NCI-H2107 (cell line): Measurements from ENCODE around the gene SUCLG1.

Experiments
- DNase-seq: peaks from one replicate; lab custom pipeline; 2025; lab: John Stamatoyannopoulos, UW

The SUCLG1 gene

DNA sequence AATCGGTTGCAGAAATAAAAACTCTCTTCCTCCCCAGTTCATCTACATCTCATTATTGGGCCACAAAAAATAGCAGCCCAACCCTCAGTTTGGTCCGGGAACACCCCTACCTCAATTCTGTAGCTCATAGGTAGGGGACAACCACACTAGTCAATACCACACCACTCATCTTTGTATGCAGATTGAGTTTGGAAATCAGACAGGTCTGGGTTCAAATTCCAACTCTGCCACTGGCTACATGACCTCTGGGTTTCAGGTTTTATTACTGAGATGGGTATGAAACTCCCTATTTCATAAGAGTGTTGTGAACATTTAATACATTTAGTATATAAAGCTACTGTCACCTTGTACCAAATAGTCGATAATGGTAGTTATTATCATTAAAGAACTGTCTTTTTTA, 2.2 kb upstream of the SUCLG1 start:
- no peak for DNase-seq

- no peak for DNase-seq
These were observed 1.6 kb upstream of the SUCLG1 start for GRCh38 chr2:84460670-84461069.

GRCh38 chr2:84459944-84460429, 907 bp upstream of the SUCLG1 start:
- DNase-seq = no peak

DNA sequence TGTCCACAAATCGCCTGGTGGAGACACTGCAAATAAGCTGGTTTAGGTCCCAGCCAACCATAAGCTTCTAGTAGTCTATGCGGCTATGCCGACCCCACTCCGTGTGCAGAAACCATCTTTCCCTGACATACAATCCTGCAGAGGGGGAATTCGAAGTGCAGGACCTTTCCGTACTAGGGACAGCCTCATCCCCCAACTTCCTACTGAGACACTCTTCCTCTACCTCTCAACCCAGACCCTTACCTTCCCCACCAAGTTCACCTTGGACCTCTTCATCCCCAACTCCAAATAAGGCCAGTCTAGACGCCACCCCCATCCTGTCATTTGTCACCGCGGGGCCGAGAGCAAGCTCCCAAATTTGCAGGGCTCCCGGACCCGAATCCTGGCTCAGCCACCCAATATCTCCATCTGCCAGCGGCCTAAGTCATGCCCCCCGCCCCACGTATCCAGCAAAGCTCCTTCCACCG, 496 bp downstream of the SUCLG1 start:
- no peak for DNase-seq

- no peak for DNase-seq
These were observed 1.4 kb downstream of the SUCLG1 start for GRCh38 chr2:84457686-84458085.

DNA sequence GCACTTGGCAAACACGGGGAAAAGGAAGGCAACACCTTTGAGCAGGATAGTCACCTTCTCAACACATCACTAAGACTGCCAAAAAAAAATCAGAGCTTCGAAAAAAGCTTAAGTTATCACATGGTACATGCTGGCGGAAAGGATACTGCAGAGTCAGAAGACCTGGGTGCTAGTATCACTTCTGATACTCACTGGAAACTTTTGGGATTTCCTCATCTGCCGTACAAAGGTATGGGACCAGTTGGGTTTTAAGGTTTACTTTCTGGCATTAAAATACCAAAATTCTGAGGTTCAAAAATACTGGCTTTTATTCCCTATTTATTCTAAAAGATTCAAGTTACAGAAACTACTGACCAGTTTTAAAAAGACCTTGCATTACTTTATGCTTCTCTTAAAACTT, 2.9 kb downstream of the SUCLG1 start:
- DNase-seq = no peak

DNA sequence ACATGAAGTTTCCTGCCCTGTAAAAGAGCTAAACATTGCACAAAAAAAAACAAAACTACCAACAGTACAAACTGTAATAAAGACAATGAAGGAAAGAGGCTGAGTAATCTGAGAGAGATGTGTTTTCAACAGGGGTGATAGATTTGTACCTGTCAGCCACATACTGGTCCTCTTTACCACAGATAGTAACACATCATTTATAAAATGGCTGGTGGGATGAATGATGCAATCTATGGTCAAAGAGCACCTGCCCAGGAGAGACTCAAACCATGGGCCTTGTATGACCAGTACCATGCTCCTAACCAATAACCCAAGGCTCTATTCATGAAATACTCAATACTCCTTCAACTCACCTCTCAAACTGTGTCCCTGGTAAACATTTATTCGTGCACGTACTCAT, 4.5 kb downstream of the SUCLG1 start:
- no peak for DNase-seq

- no peak for DNase-seq
These were observed 6.5 kb downstream of the SUCLG1 start for GRCh38 chr2:84452624-84453023.

DNA sequence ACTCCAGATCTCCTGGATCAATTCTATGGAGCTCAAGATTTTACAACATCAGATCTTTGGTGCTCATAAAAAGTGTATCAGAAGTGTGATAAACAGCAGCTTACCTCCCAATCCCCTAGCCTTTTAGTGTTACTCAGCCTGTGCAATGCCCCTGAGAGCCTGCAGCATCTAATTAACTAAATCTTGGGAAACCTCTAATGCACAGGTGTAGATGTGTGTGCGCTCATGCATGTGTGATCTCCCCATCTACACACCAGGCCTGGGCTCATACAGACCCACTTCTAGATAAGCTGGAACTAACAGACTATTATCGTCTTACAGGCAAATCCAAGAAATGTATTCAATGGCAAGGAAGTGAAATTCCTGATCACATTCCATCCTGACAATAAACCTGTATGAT, 7.5 kb downstream of the SUCLG1 start:
- DNase-seq = no peak

GRCh38 chr2:84450288-84451227, 8.5 kb downstream of the SUCLG1 start:
- DNase-seq = no peak

GRCh38 chr2:84449711-84450110, 9.4 kb downstream of the SUCLG1 start:
- DNase-seq = no peak

DNA sequence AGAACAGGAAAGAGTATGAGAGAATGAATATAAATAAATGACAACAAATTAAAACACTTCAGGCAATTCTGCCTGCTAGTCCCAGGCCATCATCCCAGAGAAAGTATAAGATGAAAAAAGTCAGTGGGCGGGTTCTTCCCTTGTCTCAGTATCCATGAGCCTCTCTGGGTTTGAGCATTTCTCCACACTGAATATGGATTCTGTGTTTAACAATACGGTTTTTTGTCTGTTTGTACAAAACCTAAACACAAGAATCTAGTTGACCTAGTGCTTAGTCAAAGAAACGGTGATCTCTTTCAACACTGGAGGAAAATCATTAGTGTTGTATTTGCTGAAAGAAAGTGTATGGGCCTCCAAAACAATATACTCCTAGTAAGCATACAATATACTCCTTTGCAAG, 10.0 kb downstream of the SUCLG1 start:
- DNase-seq = no peak

DNA sequence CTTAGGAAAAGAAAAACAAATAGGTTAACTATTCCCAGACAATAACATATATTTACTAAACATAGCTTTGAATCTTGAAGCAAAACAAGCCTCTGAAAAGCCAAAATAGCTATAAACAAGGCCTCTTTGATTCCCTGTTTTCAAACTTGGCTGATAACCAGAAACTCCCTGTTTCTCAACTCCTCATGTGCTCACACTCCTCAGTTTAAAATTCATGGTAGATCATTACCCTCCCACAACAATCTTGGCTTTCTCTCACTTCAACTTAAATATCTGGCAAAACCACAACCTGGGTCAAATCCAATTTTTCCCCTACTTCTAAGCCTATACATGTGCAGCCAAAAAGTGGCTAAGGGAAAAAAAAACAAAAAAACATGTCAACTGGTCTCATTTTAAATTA, 15.6 kb downstream of the SUCLG1 start:
- DNase-seq = no peak

- DNase-seq = no peak
These were observed 16.2 kb downstream of the SUCLG1 start for GRCh38 chr2:84442888-84443287.

DNA sequence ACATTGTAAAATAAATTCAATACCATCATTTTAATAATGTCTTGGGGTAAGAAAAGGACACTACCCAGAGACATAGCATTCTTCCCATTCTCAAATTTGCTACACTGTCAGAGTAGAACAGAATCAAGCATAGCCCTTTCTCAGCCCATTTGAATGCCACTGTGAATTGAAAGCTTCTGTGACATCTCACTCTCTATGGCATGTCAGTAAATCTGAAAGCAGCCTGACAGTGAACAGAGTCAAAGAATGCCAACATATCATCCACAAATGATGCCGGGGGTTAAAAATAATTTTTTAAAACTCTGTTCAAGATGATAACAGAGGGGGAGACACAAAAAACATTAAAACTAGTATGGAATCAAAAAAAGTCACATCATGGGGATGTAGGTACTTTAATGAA, 17.6 kb downstream of the SUCLG1 start:
- DNase-seq = no peak

- no peak for DNase-seq
These were observed 18.0 kb downstream of the SUCLG1 start for GRCh38 chr2:84441036-84441435.

DNA sequence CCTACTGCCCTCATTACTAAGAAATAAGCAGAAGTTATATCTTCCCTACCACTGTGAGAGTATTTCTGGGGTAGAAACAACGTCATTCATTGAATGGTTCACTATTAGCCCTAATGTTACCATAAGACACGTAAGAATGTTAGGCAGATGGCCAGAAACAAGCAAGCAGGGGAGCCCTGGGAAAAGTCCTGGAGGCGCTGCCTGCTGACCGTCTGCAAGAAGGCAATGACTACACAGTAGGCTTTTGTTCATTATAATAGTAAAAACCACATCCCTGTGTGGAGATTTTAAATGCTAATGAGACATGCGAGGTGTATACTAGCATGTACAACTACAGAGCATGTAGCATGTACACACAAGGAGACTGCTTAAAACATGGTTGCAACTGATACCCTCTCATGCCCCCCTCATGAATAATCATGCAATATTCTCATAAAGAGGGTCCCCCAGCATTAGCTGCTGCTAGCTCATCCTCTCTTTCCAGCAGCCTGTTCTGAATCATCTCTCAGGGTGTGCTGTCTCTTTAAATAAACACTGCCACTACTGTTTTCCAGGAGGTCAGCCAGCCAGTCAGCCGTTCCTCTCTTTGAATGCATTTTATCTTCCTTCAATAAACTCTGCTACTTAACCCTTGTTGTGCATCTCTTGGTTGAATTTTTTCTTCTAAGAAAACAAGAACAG, 23.6 kb downstream of the SUCLG1 start:
- no peak for DNase-seq

GRCh38 chr2:84429328-84429727, 29.8 kb downstream of the SUCLG1 start:
- no peak for DNase-seq

GRCh38 chr2:84427235-84428138, 31.6 kb downstream of the SUCLG1 start:
- DNase-seq = no peak

GRCh38 chr2:84425310-84425709, 33.8 kb downstream of the SUCLG1 start:
- DNase-seq = no peak

DNA sequence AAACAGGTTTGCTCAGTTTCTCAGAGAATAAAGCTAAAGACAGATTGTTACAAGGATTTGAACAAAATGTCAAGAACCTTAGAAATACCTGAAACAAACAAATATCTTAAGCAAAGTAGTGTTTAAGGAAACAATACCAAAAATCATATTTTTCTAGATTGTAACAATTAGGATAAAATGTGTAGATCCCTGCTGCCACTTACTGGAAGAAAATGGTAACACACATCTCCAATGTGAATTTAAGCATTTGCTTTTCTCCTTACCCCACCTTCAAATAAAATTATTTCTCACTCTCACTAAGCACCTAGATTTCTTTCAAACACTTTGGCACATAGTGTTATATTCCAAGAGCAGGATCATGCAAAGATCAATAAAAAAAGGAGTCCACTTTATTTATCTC, 34.9 kb downstream of the SUCLG1 start:
- no peak for DNase-seq

DNA sequence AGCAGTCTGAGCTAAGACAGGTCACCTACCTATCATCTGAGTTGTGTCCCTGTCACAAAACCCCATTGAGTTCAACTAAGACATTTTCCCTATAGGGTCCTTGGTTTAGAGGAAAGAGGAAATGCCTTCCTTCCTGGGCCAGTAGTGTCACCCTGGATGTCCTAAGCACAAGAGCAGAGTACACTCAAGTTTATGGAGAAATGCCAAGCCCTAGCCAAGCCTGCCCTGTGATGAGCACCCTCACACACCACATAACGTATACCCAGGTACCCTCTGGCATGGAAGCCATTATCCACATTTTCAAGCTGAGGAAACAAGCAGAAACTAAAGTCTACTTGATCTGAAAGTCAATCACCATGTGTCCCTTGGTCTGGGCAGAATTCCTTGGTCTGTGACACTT, 37.3 kb downstream of the SUCLG1 start:
- no peak for DNase-seq
